Activated CD4-positive, alpha-beta memory T cell treated with anti-CD3 and anti-CD28 coated beads, Interleukin-2, amount 10 ng/mL, durations not matched to agents 7 days and 5 days (primary cell): ENCODE data around the gene KRAS. TPM values are rescaled to one million over a fixed set of nuclear protein-coding genes. Genes with fewer than 3 reads are reported as not detected.

Experiments
- CTCF ChIA-PET: fragments of 350-600 bp; sonication (Branson Sonifier 250); formaldehyde crosslinking; loops from one replicate; lab custom pipeline; 2021; ENCODE audit warnings: antibody characterized with exemption, inconsistent platforms; lab: Charles Lee
- POLR2A ChIA-PET: fragments of 350-600 bp; sonication (Branson Sonifier 250); formaldehyde crosslinking; loops from one replicate; lab custom pipeline; 2021; ENCODE audit warnings: antibody characterized with exemption; lab: Charles Lee
- DNase-seq: peaks from one replicate; pipeline ENCODE4 v3.0.0-alpha.2; 2020
- H3K27ac Mint-ChIP-seq: one replicate; pipeline ENCODE4 v1.8.0; 2021; ENCODE audit warnings: mild to moderate bottlenecking, mixed read lengths
- H3K27me3 Mint-ChIP-seq: one replicate; pipeline ENCODE4 v1.8.0; 2021; ENCODE audit warnings: mixed read lengths
- H3K36me3 Mint-ChIP-seq: one replicate; pipeline ENCODE4 v1.8.0; 2021; ENCODE audit warnings: low read depth, mixed read lengths
- H3K4me1 Mint-ChIP-seq: one replicate; pipeline ENCODE4 v1.8.0; 2021; ENCODE audit warnings: mixed read lengths
- H3K4me3 Mint-ChIP-seq: one replicate; pipeline ENCODE4 v1.8.0; 2021; ENCODE audit warnings: mild to moderate bottlenecking, mixed read lengths
- H3K9me3 Mint-ChIP-seq: one replicate; pipeline ENCODE4 v1.8.0; 2021; ENCODE audit warnings: mixed read lengths
- total RNA-seq, 2 experiments: library from RNA; stranded (reverse); gene quantifications; one replicate each; pipeline ENCODE4 v1.2.3, GENCODE V29; 2021

Gene KRAS
- total RNA-seq, 2 experiments from 2014 or later, result 38.5 to 40.5 TPM

GRCh38 chr12:25186788-25187402 lies 63.8 kb downstream of the KRAS start:
- Mint-ChIP-seq H3K36me3 (no peaks in the 10 kb centered on the region), H3K27ac (peak overlapping the region; percentile 5), H3K27me3 (no peaks in the 10 kb centered on the region), H3K4me1 (peaks cover 14% of the 10 kb centered on the region), H3K9me3 (no peaks in the 10 kb centered on the region), H3K4me3 (peak overlapping the region; percentile 40)
- CTCF ChIA-PET, result interaction anchor here (0.7 to 1.0 kb wide), 2 partner anchors 11 to 23 kb away, joined by 3 read pairs; no protein-coding TSS in a partner anchor
- no peak for DNase-seq
- POLR2A ChIA-PET, result interaction anchor here (0.7 kb wide), 1 partner anchor 36 kb away, joined by 3 read pairs; no protein-coding TSS in a partner anchor

- Mint-ChIP-seq H3K4me3 (peak overlapping the region; percentile 36), H3K4me1 (peaks cover 14% of the 10 kb centered on the region), H3K27me3 (no peaks in the 10 kb centered on the region), H3K36me3 (no peaks in the 10 kb centered on the region), H3K27ac (peak overlapping the region; percentile 54), H3K9me3 (no peaks in the 10 kb centered on the region)
- ChIA-PET POLR2A (interaction anchor here (0.7 kb wide), 1 partner anchor 35 kb away, joined by 3 read pairs; no protein-coding TSS in a partner anchor), CTCF (interaction anchor here (0.7 to 1.0 kb wide), 2 partner anchors 11 to 24 kb away, joined by 3 read pairs; no protein-coding TSS in a partner anchor)
- no peak for DNase-seq
Measured at GRCh38 chr12:25186038-25186787, 64.5 kb downstream of the KRAS start.

GRCh38 chr12:25184132-25184531 lies 66.6 kb downstream of the KRAS start:
- no peak for DNase-seq
- peaks cover 14% of the 10 kb centered on the region for H3K4me1 Mint-ChIP-seq
- H3K9me3 Mint-ChIP-seq, result peaks cover 3% of the 10 kb centered on the region
- peaks cover 6% of the 10 kb centered on the region for H3K27me3 Mint-ChIP-seq
- no peak overlapping the region for H3K27ac Mint-ChIP-seq
- no peaks in the 10 kb centered on the region for H3K36me3 Mint-ChIP-seq
- H3K4me3 Mint-ChIP-seq, result no peak overlapping the region
- POLR2A ChIA-PET, result interaction anchor here (1.6 to 1.7 kb wide), 2 partner anchors 11 to 203 kb away, joined by 4 to 6 read pairs; partner anchors contain the start of genes DNAI7 and ETFRF1
- CTCF ChIA-PET, result interaction anchor here (0.7 to 1.1 kb wide), 2 partner anchors 8 to 11 kb away, joined by 3 read pairs; partner anchors contain the start of genes DNAI7 and ETFRF1

- ChIA-PET POLR2A (no interaction called here), CTCF (no interaction called here)
- Mint-ChIP-seq H3K27ac (no peak overlapping the region), H3K4me1 (peaks cover 14% of the 10 kb centered on the region), H3K36me3 (no peaks in the 10 kb centered on the region), H3K9me3 (peaks cover 3% of the 10 kb centered on the region), H3K27me3 (peaks cover 6% of the 10 kb centered on the region), H3K4me3 (no peak overlapping the region)
- no peak for DNase-seq
Measured at GRCh38 chr12:25182765-25183164, 68.0 kb downstream of the KRAS start.

- Mint-ChIP-seq H3K36me3 (no peaks in the 10 kb centered on the region), H3K27ac (no peak overlapping the region), H3K4me3 (no peak overlapping the region), H3K4me1 (no peaks in the 10 kb centered on the region), H3K27me3 (peaks cover 5% of the 10 kb centered on the region), H3K9me3 (no peaks in the 10 kb centered on the region)
- no peak for DNase-seq
- POLR2A ChIA-PET, result no interaction called here
- CTCF ChIA-PET, result interaction anchor here (0.9 kb wide), 1 partner anchor 171 kb away, joined by 3 read pairs; no protein-coding TSS in a partner anchor
Measured at GRCh38 chr12:25162866-25163265, 87.9 kb downstream of the KRAS start.

GRCh38 chr12:25156061-25156460 lies 94.7 kb downstream of the KRAS start:
- H3K9me3 Mint-ChIP-seq, result no peaks in the 10 kb centered on the region
- peaks cover 9% of the 10 kb centered on the region for H3K4me1 Mint-ChIP-seq
- POLR2A ChIA-PET, result no interaction called here

GRCh38 chr12:25155022-25155576 lies 95.6 kb downstream of the KRAS start:
- H3K27me3 Mint-ChIP-seq, result peaks cover 1% of the 10 kb centered on the region
- DNase-seq, result no peak
- no peaks in the 10 kb centered on the region for H3K36me3 Mint-ChIP-seq
- H3K9me3 Mint-ChIP-seq, result no peaks in the 10 kb centered on the region
- H3K4me3 Mint-ChIP-seq, result peak overlapping the region; percentile 36
- peaks cover 9% of the 10 kb centered on the region for H3K4me1 Mint-ChIP-seq
- no peak overlapping the region for H3K27ac Mint-ChIP-seq
- ChIA-PET POLR2A (interaction anchor here (0.7 to 1.5 kb wide), 4 partner anchors 102 to 232 kb away, joined by 3 to 6 read pairs (median 4); a partner anchor contains a TSS), CTCF (interaction anchor here (0.7 to 2.6 kb wide), 19 partner anchors 9 to 282 kb away, joined by 3 to 16 read pairs (median 4); a partner anchor contains a TSS)

More at GRCh38 chr12:25156061-25156460, 94.7 kb downstream of the KRAS start:
- no peak overlapping the region for H3K27ac Mint-ChIP-seq
- CTCF ChIA-PET, result interaction anchor here (0.7 to 1.8 kb wide), 4 partner anchors 35 to 164 kb away, joined by 3 to 7 read pairs (median 5); no protein-coding TSS in a partner anchor
- H3K4me3 Mint-ChIP-seq, result no peak overlapping the region
- peaks cover 5% of the 10 kb centered on the region for H3K27me3 Mint-ChIP-seq
- no peaks in the 10 kb centered on the region for H3K36me3 Mint-ChIP-seq
- DNase-seq, result no peak

Other genes starting within 250 kb of the KRAS start
- not detected for gene DNAI7, start 55.8 kb downstream of the KRAS start, total RNA-seq
- 10 to 100 TPM; 10.9 to 11.3 TPM for gene ETFRF1, start 55.7 kb downstream of the KRAS start, total RNA-seq